SK-N-MC (cell line): ENCODE data around the gene GAS6.

Experiments used
- EZH2 ChIP-seq: fragments of 200-600 bp; sonication (generic); IDR thresholded peaks from one replicate; pipeline ENCODE4 v1.6.1; 2017; ENCODE audit warnings: antibody characterized with exemption
- POLR2AphosphoS5 ChIP-seq: IDR thresholded peaks from 2 replicates; pipeline ENCODE4 v1.6.1; 2012; ENCODE audit warnings: mild to moderate bottlenecking, low read depth, low read length, borderline replicate concordance

DNA sequence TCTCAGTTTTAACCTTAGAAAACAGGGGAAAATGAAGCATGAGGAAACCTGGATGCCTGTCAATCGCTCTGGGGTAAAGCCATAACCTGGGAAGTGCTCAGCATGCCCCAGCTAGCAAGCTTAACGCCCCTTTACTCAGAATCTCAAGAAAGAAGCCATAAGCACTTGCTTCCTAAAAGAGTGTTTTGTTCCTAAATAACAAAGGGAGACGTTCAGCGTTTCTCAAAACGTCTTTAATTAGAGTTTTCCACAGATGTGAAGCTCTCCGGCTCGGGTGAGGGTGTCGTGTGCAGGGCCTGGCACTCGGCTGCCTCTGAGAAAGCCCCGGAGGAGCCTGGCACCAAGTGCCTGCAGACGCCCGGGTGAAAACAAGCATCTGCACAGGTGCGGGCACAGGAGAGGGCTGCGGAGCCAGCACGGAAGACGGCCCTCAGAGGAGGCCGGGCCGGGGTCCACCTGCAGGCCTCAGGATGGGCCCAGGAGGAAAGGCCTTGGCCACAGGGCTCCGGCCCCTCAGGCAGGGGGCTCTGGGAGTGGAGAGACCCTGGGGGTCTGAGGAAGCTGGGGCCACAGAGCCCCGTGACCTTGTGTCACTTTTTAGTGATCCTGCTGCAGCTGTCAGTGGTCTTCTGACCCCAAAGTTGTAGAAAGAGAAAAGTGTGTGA is 6.2 kb downstream of the GAS6 start:
- TF ChIP-seq EZH2 (no peak), POLR2AphosphoS5 (no peak)
